Esophagus muscularis mucosa (tissue), 4 donors: ENCODE results near the gene YEATS2. TPM values are rescaled to one million over a fixed set of nuclear protein-coding genes. Genes with fewer than 3 reads are reported as not detected.

Experiments
- DNase-seq: peaks from one replicate; pipeline ENCODE4 v3.0.0-alpha.2; 2017; ENCODE audit errors: extremely low spot score
- H3K27ac ChIP-seq, 4 donors: fragments of 200-600 bp; sonication (generic); replicated peaks in 1 of 4; 1 replicate in 3 of 4; 2 replicates in 1 of 4; pipeline ENCODE4 v1.5.1; 2016 to 2019; ENCODE audit warnings: mild to moderate bottlenecking in 1 of 4
- H3K27me3 ChIP-seq, 4 donors: fragments of 200-600 bp; sonication (generic); one replicate each; pipeline versions ENCODE4 v1.5.1 to v1.6.0; 2016 to 2019
- H3K36me3 ChIP-seq, 4 donors: fragments of 200-600 bp; sonication (generic); one replicate each; pipeline ENCODE4 v1.5.1; 2016 to 2019
- H3K4me1 ChIP-seq, 4 donors: fragments of 200-600 bp; sonication (generic); one replicate each; pipeline ENCODE4 v1.5.1; 2016 to 2019
- H3K4me3 ChIP-seq, 4 donors: fragments of 200-600 bp; sonication (generic); 1 replicate in 2 of 4; 2 replicates in 2 of 4; pipeline ENCODE4 v1.5.1; 2016 to 2019; ENCODE audit warnings: mild to moderate bottlenecking in 4 of 4, moderate library complexity in 1 of 4
- H3K9me3 ChIP-seq, 4 donors: fragments of 200-600 bp; sonication (generic); 1 replicate in 3 of 4; 2 replicates in 1 of 4; pipeline ENCODE4 v1.5.1; 2016 to 2019
- EP300 ChIP-seq: sonication (generic); formaldehyde crosslinking; IDR thresholded peaks from one replicate; pipeline ENCODE4 v1.6.1; 2017; ENCODE audit warnings: antibody characterized with exemption
- POLR2A ChIP-seq: fragments of 450-650 bp; IDR thresholded peaks from one replicate; pipeline ENCODE4 v1.6.1; 2017; ENCODE audit warnings: antibody characterized with exemption, moderate library complexity, mild to moderate bottlenecking, low read depth
- POLR2AphosphoS5 ChIP-seq, 2 donors: sonication (generic); formaldehyde crosslinking; IDR thresholded peaks; one replicate each; pipeline ENCODE4 v1.6.1; 2017; ENCODE audit warnings: antibody characterized with exemption in 2 of 2
- WGBS: methylation state at CpG from one replicate; pipeline ENCODE4 v1.1.5; 2018; 5-methylcytosine and 5-hydroxymethylcytosine counted together
- intact Hi-C: fragments of 100-400 bp; cut with DNase I; formaldehyde crosslinking; loops from one replicate; pipeline ENCODE4 v1.15.1; 2023
- total RNA-seq, 4 donors: library from RNA; depleted of rRNA; stranded (reverse); fragments of >200 nt; gene quantifications; one replicate each; pipeline versions ENCODE4 v1.1.0 to v1.2.1, GENCODE V29; 2016
- TF ChIP-seq, protein P1 (sequence below), 3 experiments: fragments of 200-600 bp in 2 of 3; fragments of 450-650 bp in 1 of 3; sonication (generic) in 2 of 3; IDR thresholded peaks; one replicate each; pipeline ENCODE4 v1.5.1; 2017 to 2019; ENCODE audit warnings: antibody characterized with exemption in 3 of 3, mild to moderate bottlenecking in 2 of 3, moderate library complexity in 1 of 3

Gene YEATS2
- total RNA-seq, 4 donors from 2014 or later = 18.2 to 34.3 (median 29.5) TPM

- intact Hi-C loops = no loop called here
- DNase-seq = no peak
- Histone ChIP-seq H3K36me3 (no peaks in the 10 kb centered on the region), H3K27me3 (no peaks in the 10 kb centered on the region), H3K4me3 (no peak overlapping the region), H3K9me3 (no peaks in the 10 kb centered on the region), H3K4me1 (peaks cover 0 to 18% (median 7%) of the 10 kb centered on the region in 4 donors), H3K27ac (no peak overlapping the region)
- TF ChIP-seq EP300 (no peak), POLR2AphosphoS5 (IDR thresholded peaks at IDR 0.05) (no peak), POLR2A (no peak)
- TF ChIP-seq, protein P1, sequence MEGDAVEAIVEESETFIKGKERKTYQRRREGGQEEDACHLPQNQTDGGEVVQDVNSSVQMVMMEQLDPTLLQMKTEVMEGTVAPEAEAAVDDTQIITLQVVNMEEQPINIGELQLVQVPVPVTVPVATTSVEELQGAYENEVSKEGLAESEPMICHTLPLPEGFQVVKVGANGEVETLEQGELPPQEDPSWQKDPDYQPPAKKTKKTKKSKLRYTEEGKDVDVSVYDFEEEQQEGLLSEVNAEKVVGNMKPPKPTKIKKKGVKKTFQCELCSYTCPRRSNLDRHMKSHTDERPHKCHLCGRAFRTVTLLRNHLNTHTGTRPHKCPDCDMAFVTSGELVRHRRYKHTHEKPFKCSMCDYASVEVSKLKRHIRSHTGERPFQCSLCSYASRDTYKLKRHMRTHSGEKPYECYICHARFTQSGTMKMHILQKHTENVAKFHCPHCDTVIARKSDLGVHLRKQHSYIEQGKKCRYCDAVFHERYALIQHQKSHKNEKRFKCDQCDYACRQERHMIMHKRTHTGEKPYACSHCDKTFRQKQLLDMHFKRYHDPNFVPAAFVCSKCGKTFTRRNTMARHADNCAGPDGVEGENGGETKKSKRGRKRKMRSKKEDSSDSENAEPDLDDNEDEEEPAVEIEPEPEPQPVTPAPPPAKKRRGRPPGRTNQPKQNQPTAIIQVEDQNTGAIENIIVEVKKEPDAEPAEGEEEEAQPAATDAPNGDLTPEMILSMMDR (IDR thresholded peaks at IDR 0.05) = no peak
These were observed 12.6 kb downstream of the YEATS2 start for GRCh38 chr3:183710231-183710630.

DNA sequence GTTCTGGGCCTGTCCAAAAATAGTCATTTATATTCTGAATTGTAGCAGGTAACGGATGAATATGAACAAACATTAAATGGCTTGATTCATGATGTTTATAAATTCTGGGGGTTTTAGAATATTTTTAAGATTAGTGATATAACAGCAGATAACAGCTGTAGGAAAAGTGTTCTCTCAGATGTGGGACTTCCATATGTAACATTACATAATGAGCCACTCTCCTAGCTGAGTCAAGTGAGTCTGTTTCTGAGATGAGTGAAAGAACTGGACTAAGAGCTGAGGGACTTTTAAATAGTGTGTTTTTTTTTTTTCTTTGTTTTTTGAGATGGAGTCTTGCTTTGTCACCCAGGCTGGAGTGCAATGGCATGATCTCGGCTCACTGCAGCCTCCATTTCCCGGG, 13.9 kb downstream of the YEATS2 start:
- TF ChIP-seq POLR2AphosphoS5 (IDR thresholded peaks at IDR 0.05) (no peak), POLR2A (no peak), EP300 (no peak)
- TF ChIP-seq, protein P1 (IDR thresholded peaks at IDR 0.05) = no peak
- intact Hi-C loops = no loop called here
- Histone ChIP-seq H3K27ac (no peak overlapping the region), H3K36me3 (peaks cover 0 to 9% (median 4%) of the 10 kb centered on the region in 4 donors), H3K27me3 (no peaks in the 10 kb centered on the region), H3K4me1 (peaks cover 0 to 18% (median 9%) of the 10 kb centered on the region in 4 donors), H3K9me3 (no peaks in the 10 kb centered on the region), H3K4me3 (no peak overlapping the region)
- no peak for DNase-seq
- WGBS = 98% methylated on average over 3 of the region's 3 CpGs

GRCh38 chr3:183714622-183715021, 17.0 kb downstream of the YEATS2 start:
- H3K4me1 ChIP-seq = peaks cover 0 to 15% (median 9%) of the 10 kb centered on the region in 4 donors
- intact Hi-C loops = no loop called here
- no peaks in the 10 kb centered on the region for H3K27me3 ChIP-seq
- H3K9me3 ChIP-seq = no peaks in the 10 kb centered on the region
- H3K36me3 ChIP-seq = peaks cover 4 to 40% (median 23%) of the 10 kb centered on the region in 4 donors
- no peak overlapping the region for H3K27ac ChIP-seq
- H3K4me3 ChIP-seq = no peak overlapping the region
- TF ChIP-seq EP300 (no peak), POLR2A (no peak), POLR2AphosphoS5 (IDR thresholded peaks at IDR 0.05) (no peak)
- TF ChIP-seq, protein P1 (IDR thresholded peaks at IDR 0.05) = no peak
- DNase-seq = no peak

DNA sequence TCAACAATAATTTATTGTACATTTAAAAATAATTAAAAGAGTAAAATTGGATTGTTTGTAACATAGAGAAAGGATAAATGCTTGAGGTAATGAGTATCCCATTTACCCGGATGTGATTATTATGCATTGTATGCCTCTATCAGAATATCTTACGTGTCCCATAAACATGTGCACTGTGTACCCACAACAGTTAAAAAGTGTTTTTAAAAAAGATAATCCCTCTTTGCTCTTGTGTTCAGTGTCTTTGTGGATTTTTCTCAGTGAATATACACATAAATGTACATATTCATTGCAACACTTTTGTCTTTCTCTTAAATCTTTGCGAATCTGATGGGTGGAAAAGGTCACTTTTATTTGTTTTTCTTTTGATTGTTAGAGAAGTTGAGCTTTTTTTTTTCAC, 20.4 kb downstream of the YEATS2 start:
- 92% methylated on average over 3 of the region's 3 CpGs for WGBS
- Histone ChIP-seq H3K4me3 (no peak overlapping the region), H3K36me3 (peaks cover 12 to 74% (median 50%) of the 10 kb centered on the region in 4 donors), H3K4me1 (peaks cover 0 to 4% (median 0%) of the 10 kb centered on the region in 4 donors), H3K27ac (no peak overlapping the region), H3K27me3 (no peaks in the 10 kb centered on the region), H3K9me3 (no peaks in the 10 kb centered on the region)
- no peak for TF ChIP-seq EP300
- TF ChIP-seq POLR2AphosphoS5 (IDR thresholded peaks at IDR 0.05) = no peak
- TF ChIP-seq, protein P1 (IDR thresholded peaks at IDR 0.05) = no peak
- TF ChIP-seq POLR2A = no peak
- intact Hi-C loops = no loop called here
- no peak for DNase-seq

DNA sequence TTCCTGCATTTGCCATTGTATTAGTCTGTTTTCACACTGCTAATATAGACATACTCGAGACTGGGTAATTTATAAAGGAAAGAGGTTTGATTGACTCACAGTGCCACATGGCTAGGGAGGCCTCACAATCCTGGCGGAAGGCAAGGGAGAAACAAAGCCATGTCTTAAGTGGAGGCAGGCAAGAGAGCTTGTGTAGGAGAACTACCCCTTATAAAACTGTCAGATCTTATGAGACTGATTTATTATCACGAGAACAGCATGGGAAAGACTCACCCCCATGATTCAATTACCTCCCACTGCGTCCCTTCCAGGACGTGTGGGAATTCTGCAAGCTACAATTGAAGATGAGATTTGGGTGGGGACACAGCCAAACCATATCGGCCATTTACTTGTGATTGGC, 27.8 kb downstream of the YEATS2 start:
- Histone ChIP-seq H3K4me1 (no peaks in the 10 kb centered on the region), H3K4me3 (no peak overlapping the region), H3K36me3 (peaks cover 16 to 100% (median 85%) of the 10 kb centered on the region in 4 donors), H3K9me3 (no peaks in the 10 kb centered on the region), H3K27me3 (no peaks in the 10 kb centered on the region), H3K27ac (no peak overlapping the region)
- 70% methylated on average over 6 of the region's 6 CpGs for WGBS
- no peak for TF ChIP-seq EP300
- TF ChIP-seq, protein P1 (IDR thresholded peaks at IDR 0.05) = no peak
- no peak for TF ChIP-seq POLR2AphosphoS5 (IDR thresholded peaks at IDR 0.05)
- no peak for TF ChIP-seq POLR2A
- intact Hi-C loops = no loop called here
- DNase-seq = no peak
